ENCODE results near the gene PTGDS. TPM values are rescaled to one million over a fixed set of nuclear protein-coding genes. Genes with fewer than 3 reads are reported as not detected.

Gene PTGDS
- total RNA-seq, 1 experiment from 2014 or later = not detected

- Mint-ChIP-seq H3K9me3 (ENCODE audit: unreplicated experiment) (no peaks in the 10 kb centered on the region), H3K4me3 (ENCODE audit: unreplicated experiment) (no peak overlapping the region), H3K27me3 (ENCODE audit: insufficient read depth, unreplicated experiment) (no peaks in the 10 kb centered on the region), H3K4me1 (ENCODE audit: low read depth, unreplicated experiment) (peaks cover 4% of the 10 kb centered on the region), H3K27ac (ENCODE audit: unreplicated experiment) (no peak overlapping the region), H3K36me3 (ENCODE audit: insufficient read depth, unreplicated experiment) (peaks cover 18% of the 10 kb centered on the region)
- TF ChIP-seq CTCF (IDR thresholded peaks at IDR 0.05; ENCODE audit: insufficient read depth in 1 of 2, low read depth in 1 of 2, low read length in 1 of 2, severe bottlenecking in 1 of 2, unreplicated experiment in 1 of 2) = no peak
- Histone ChIP-seq H3K4me1 (peaks cover 6% of the 10 kb centered on the region), H3K4me3 (ENCODE audit: low read depth, low read length) (no peak overlapping the region), H3K27me3 (replicated peaks; ENCODE audit: control insufficient read depth, insufficient read depth, low read length) (no peaks in the 10 kb centered on the region), H3K36me3 (ENCODE audit: control insufficient read depth, insufficient read depth, low read length) (peaks cover 1% of the 10 kb centered on the region), H3K9me3 (no peaks in the 10 kb centered on the region)
- POLR2A ChIA-PET = interaction anchor here (0.6 kb wide), 1 partner anchor 23 kb away, joined by 3 read pairs; no protein-coding TSS in a partner anchor
- no TSS peak for BruUV-seq (replicated peaks)
- DNase-seq = no peak
- intact Hi-C loops (cut with micrococcal nuclease; ENCODE audit: unreplicated experiment) = no loop called here
- CTCF ChIA-PET = interaction anchor here (0.8 to 2.0 kb wide), 5 partner anchors 9 to 45 kb away, joined by 3 to 7 read pairs (median 4); partner anchors contain the start of genes CLIC3 and FUT7
Observed at GRCh38 chr9:137022662-137023008, 45.3 kb downstream of the PTGDS start.

- H3K4me1 Mint-ChIP-seq (ENCODE audit: low read depth, unreplicated experiment) = peaks cover 4% of the 10 kb centered on the region
Observed at GRCh38 chr9:137023157-137023556, 45.9 kb downstream of the PTGDS start.

DNA sequence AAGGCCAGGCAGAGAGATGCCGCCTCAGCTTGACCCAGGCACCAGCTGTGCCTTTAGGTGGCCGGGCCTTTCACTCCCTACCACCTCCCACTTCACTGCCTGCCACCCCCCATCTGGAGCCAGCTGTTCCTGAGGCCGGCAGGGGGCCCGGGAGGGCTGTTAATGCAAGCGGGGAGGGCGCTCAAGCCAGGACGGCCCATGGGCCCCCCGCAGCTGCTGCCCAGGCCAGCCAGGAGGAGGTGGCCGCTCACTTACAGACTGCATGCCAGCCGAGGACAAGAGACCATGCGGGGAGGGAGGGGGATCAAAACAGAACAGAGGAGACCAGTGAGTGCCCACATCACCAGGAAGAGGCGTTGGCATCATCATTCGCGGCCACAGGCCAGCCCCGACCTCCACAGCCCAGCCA, 46.3 kb downstream of the PTGDS start:
- Histone ChIP-seq H3K4me1 (peaks cover 7% of the 10 kb centered on the region), H3K27me3 (replicated peaks; ENCODE audit: control insufficient read depth, insufficient read depth, low read length) (no peaks in the 10 kb centered on the region), H3K4me3 (ENCODE audit: low read depth, low read length) (no peak overlapping the region), H3K36me3 (ENCODE audit: control insufficient read depth, insufficient read depth, low read length) (peaks cover 1% of the 10 kb centered on the region), H3K9me3 (no peaks in the 10 kb centered on the region)
- Mint-ChIP-seq H3K36me3 (ENCODE audit: insufficient read depth, unreplicated experiment) (peaks cover 18% of the 10 kb centered on the region), H3K27ac (ENCODE audit: unreplicated experiment) (no peak overlapping the region), H3K4me1 (ENCODE audit: low read depth, unreplicated experiment) (peaks cover 4% of the 10 kb centered on the region), H3K4me3 (ENCODE audit: unreplicated experiment) (no peak overlapping the region), H3K9me3 (ENCODE audit: unreplicated experiment) (no peaks in the 10 kb centered on the region), H3K27me3 (ENCODE audit: insufficient read depth, unreplicated experiment) (no peaks in the 10 kb centered on the region)
- TF ChIP-seq CTCF (IDR thresholded peaks at IDR 0.05; ENCODE audit: insufficient read depth in 1 of 2, low read depth in 1 of 2, low read length in 1 of 2, severe bottlenecking in 1 of 2, unreplicated experiment in 1 of 2) = no peak
- no TSS peak for BruUV-seq (replicated peaks)
- POLR2A ChIA-PET = no interaction called here
- DNase-seq = no peak
- CTCF ChIA-PET = interaction anchor here (1.2 kb wide), 1 partner anchor 11 kb away, joined by 3 read pairs; no protein-coding TSS in a partner anchor
- intact Hi-C loops (cut with micrococcal nuclease; ENCODE audit: unreplicated experiment) = no loop called here

More at GRCh38 chr9:137023157-137023556, 45.9 kb downstream of the PTGDS start:
- peaks cover 6% of the 10 kb centered on the region for H3K4me1 ChIP-seq
- H3K4me3 ChIP-seq (ENCODE audit: low read depth, low read length) = no peak overlapping the region
- no peaks in the 10 kb centered on the region for H3K27me3 ChIP-seq (replicated peaks; ENCODE audit: control insufficient read depth, insufficient read depth, low read length)
- no peaks in the 10 kb centered on the region for H3K9me3 Mint-ChIP-seq (ENCODE audit: unreplicated experiment)
- BruUV-seq (replicated peaks) = no TSS peak
- peaks cover 18% of the 10 kb centered on the region for H3K36me3 Mint-ChIP-seq (ENCODE audit: insufficient read depth, unreplicated experiment)
- DNase-seq = no peak
- no peak for TF ChIP-seq CTCF (IDR thresholded peaks at IDR 0.05; ENCODE audit: insufficient read depth in 1 of 2, low read depth in 1 of 2, low read length in 1 of 2, severe bottlenecking in 1 of 2, unreplicated experiment in 1 of 2)
- CTCF ChIA-PET = interaction anchor here (1.2 to 1.4 kb wide), 2 partner anchors 12 to 45 kb away, joined by 3 read pairs; no protein-coding TSS in a partner anchor
- intact Hi-C loops (cut with micrococcal nuclease; ENCODE audit: unreplicated experiment) = no loop called here
- H3K9me3 ChIP-seq = no peaks in the 10 kb centered on the region
- H3K36me3 ChIP-seq (ENCODE audit: control insufficient read depth, insufficient read depth, low read length) = peaks cover 1% of the 10 kb centered on the region
- no peak overlapping the region for H3K4me3 Mint-ChIP-seq (ENCODE audit: unreplicated experiment)
- no peak overlapping the region for H3K27ac Mint-ChIP-seq (ENCODE audit: unreplicated experiment)
- H3K27me3 Mint-ChIP-seq (ENCODE audit: insufficient read depth, unreplicated experiment) = no peaks in the 10 kb centered on the region
- POLR2A ChIA-PET = no interaction called here

Data from Caco-2 (cell line).